Erythroblast (primary cell): ENCODE data around the gene NUDT4.

Source experiments
- GATA1 ChIP-seq: IDR thresholded peaks from 2 replicates; pipeline ENCODE4 v1.6.1; 2011; ENCODE audit warnings: low read depth, mild to moderate bottlenecking, control low read depth, low read length, moderate library complexity
- POLR2A ChIP-seq: IDR thresholded peaks from 2 replicates; pipeline ENCODE4 v1.6.1; 2011; ENCODE audit warnings: mild to moderate bottlenecking, low read length

- TF ChIP-seq POLR2A (no peak), GATA1 (no peak)
Measured at GRCh38 chr12:93336291-93336741, 41.4 kb upstream of the NUDT4 start.
